ENCODE measurements around the gene EVPL.

DNA sequence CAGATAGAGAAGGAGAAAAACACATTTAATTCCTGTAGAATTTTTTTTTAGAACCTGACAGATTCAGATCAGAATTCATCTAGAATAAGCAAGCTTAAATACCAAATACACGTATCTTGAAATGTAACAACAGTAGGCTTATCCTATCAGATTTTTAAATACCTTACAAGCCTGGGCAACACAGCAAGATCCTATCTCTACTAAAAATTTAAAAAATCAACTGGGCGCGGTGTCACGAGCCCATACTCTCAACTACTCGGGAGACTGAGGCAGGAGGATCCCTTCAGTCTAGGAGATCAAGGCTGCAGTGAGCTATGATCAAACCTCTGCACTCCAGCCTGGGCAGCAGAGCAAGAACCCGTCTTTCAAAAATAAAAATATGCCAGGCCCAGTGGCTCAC is 61.6 kb downstream of the EVPL start:
- TF ChIP-seq, protein P1, sequence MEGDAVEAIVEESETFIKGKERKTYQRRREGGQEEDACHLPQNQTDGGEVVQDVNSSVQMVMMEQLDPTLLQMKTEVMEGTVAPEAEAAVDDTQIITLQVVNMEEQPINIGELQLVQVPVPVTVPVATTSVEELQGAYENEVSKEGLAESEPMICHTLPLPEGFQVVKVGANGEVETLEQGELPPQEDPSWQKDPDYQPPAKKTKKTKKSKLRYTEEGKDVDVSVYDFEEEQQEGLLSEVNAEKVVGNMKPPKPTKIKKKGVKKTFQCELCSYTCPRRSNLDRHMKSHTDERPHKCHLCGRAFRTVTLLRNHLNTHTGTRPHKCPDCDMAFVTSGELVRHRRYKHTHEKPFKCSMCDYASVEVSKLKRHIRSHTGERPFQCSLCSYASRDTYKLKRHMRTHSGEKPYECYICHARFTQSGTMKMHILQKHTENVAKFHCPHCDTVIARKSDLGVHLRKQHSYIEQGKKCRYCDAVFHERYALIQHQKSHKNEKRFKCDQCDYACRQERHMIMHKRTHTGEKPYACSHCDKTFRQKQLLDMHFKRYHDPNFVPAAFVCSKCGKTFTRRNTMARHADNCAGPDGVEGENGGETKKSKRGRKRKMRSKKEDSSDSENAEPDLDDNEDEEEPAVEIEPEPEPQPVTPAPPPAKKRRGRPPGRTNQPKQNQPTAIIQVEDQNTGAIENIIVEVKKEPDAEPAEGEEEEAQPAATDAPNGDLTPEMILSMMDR (IDR thresholded peaks at IDR 0.05) = no peak
- no peak for TF ChIP-seq POLR2A (IDR thresholded peaks at IDR 0.05)

All from sigmoid colon (tissue), 3 donors.